ENCODE data around the gene BRI3.

The BRI3 gene

DNA sequence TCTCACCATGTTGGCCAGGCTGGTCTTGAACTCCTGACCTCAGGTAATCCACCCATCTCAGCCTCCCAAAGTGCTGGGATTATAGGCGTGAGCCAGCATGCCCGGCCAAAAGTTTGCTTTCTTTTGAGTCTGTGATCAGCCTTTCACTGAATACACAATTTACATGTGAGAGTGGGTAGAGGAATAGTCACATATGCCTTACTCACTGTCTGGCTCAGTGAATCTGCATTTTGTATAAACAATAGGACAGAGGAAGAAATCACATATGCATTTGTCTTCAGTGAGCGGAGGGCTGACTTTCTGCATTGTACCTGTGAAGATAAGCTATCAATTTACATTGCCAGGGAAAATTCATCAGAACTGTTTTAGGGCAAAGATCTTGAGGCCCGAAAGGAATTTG is 27.0 kb upstream of the BRI3 start:
- no peak for DNase-seq

DNA sequence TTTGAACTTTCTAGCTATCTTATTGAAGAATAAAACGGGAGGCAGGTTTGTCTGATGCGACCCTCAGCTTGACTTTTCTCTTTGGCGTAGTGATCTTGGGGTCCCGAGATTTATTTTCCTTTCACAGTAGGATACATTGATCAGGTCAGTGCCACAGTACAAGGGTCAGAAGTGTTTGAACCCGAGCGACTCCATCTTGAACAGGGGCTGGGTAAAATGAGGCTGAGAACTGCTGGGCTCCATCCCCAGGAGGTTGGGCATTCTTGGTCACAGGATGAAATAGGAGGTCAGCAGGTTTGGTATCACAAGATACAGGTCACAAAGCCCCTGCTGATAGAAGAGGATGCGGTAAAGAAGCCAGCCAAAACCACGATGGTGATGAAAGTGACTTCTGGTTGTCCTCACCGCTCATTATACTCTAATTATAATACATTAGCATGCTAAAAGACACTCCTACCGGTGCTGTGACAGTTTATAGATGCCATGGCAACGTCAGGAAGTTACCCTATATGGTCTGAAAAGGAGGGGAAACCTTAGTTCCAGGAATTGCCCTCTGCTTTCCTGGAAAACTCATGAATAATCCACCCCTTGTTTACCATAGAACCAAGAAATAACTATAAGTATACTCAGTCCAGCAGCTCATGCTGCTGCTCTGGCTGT is 26.4 kb upstream of the BRI3 start:
- DNase-seq = peak; percentile 45

DNA sequence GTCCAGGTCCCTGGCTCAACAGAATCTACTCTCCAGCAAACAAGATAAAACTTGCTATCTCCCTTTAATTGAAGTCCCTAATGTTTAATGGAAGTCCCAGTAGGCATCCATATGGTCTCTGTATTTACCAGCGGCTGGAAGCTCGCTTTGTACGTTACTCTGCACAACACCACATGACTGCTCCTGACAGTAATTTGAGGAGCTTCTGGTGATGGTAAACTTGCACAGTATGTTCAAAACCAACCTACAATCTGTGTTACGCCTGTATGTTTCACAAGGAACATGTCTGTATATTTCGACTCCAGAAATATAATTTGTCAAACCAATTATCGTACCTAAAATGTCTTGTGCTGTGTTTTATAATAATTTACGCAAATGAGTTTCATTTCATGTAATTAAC is 25.1 kb upstream of the BRI3 start:
- no peak for DNase-seq

DNA sequence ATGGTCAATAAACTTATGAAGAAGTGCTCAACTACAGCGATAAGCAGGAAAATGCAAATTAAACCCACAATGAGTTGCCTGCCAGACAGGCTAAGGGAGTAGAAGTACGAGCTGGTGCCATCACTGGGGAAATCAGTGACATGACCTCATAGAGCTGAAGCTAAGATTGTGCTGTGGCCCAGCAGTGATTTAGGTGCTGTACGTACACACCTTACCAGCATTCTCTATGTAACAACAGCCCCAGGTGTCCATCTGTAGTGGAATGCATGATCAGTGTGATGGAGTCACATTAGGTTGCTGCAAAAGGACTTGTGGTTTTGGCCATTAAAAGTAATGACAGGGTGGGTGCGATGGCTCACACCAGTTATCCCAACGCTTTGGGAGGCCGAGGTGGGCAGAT is 23.8 kb upstream of the BRI3 start:
- no peak for DNase-seq

DNA sequence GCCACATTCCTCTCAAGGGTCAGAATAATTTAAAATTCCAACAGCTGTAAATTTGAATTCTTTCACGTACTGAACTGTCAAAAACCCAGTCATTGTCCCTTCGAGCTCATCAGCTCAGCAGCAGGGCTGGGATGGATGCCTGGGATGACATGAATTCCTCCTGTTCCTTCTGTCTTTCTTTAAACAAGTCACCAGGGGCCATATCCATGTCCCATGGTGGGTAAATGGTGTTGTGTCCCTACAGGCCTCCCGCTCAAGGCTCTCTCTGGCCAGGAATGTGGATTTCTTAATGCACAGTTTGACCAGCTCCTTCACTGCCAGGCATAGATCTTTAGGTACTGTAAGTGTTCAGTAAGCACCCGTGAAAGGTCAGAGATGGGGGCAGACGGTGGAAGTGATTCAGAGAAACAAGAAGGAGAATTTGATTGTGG is 15.6 kb upstream of the BRI3 start:
- DNase-seq = no peak

DNA sequence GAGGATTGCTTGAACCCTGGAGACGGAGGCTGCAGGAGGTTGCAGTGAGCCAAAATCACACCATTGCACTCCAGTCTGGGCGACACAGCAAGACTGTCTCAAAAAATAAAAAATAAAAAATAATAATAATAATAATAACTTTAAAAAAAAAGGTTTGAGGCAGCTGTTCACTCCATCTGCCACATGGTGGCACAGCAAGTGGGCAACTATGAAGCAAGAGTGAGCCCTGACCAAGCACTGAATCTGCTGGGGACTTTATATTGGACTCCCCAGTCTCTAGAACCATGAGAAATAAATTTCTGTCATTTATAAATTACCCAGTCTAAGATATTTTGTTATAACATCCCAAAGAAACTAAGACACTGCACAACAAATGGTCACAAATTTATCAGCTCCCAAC is 14.6 kb upstream of the BRI3 start:
- no peak for DNase-seq

DNA sequence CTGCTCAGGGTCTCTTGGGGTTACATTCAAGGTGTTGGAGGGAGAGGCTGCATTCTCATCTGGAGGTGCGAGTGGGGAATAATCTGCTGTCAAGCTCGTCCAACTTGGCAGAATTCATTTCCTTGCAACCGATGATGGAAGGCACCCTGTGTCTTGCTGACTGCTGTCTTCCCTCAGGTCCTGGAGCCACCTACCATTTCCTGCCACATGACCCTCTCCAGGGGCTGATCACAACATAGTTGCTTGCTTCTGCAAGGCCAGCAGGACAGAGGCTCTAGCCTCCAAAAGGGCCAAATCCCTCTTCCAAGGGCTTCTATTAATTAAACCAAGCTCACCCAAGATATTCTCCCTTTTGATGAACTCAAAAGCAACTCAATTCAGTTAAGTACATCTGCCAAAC is 14.2 kb upstream of the BRI3 start:
- DNase-seq = no peak

DNA sequence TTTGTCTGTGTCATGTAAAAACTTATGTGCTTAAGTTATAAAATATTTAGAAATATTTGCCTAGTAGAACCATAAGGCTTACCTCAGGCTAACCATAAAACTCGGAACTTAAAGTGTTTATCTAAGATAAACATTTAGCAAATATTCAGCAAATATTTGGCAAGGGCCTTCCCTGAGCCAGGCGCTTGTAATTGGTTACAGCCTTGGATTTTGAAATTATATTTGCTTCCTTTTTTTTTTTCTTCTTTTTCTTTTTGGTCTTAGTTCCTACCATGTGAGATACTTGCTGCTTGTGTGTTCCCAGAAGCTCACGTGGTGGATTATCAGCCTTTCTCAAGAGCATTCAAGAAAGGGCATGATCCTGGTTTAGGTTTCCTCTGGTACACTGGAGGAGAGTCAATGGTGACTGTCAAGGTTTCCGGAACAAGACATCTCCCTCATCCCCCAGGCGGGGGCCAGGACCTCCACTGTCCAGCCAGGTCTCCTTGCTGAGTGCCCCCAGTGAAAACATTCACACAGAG is 5.2 kb upstream of the BRI3 start:
- DNase-seq = no peak

DNA sequence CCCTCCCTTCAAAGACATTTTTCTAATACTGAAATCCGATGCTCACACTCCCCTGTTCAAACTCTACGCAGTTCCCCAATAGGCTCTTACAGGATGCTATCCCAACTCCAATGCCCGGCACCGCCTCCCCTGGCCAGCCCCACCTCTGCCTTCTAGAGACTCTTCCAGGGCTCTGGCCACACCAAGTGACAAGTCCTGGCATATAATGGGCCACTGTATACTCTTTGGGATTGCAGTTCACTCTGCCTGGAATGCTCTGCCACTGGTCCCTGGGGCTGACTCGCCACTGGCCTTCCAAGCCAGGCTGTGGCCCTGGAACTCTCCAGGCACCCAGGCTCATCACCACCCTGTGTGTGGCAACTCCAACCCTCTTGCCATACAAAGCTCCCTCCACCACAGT is 3.1 kb upstream of the BRI3 start:
- DNase-seq = no peak

DNA sequence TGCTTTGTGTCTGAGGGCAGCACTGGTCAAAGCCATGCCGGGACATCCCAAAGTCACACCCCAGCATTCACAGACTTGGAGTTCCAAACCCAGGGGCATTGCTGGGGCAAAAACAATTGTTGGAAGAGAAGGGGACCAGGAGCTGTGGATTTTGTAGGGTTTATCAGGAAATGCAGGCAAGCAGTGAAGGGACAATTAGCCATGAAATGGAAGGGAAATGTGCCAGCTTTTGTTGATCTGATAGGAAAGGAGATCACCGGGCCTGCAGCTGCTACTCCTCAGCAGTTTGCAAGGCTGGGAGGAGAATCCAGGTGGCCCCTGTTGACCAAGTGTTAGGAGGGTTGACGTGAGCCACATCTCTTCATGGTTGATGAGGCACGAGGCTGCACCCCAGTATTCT is 2.5 kb upstream of the BRI3 start:
- DNase-seq = no peak

DNA sequence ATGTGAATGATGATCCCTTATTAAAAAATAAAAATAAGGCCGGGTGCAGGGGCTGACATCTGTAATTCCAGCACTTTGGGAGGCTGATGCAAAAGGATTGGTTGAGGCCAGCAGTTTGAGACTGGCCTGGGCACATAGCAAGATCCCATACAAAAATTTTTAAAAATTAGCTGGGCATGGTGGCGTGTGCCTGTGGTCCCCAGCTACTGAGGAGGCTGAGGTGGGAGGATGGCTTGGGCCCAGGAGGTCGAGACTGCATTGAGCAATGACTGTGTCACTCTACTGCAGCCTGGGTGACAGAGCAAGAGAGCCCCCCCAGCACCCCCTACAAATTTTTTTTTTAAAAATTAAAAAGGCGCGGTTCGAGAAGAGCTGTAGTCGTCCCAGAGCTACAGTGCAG is 1.2 kb upstream of the BRI3 start:
- DNase-seq = no peak

DNA sequence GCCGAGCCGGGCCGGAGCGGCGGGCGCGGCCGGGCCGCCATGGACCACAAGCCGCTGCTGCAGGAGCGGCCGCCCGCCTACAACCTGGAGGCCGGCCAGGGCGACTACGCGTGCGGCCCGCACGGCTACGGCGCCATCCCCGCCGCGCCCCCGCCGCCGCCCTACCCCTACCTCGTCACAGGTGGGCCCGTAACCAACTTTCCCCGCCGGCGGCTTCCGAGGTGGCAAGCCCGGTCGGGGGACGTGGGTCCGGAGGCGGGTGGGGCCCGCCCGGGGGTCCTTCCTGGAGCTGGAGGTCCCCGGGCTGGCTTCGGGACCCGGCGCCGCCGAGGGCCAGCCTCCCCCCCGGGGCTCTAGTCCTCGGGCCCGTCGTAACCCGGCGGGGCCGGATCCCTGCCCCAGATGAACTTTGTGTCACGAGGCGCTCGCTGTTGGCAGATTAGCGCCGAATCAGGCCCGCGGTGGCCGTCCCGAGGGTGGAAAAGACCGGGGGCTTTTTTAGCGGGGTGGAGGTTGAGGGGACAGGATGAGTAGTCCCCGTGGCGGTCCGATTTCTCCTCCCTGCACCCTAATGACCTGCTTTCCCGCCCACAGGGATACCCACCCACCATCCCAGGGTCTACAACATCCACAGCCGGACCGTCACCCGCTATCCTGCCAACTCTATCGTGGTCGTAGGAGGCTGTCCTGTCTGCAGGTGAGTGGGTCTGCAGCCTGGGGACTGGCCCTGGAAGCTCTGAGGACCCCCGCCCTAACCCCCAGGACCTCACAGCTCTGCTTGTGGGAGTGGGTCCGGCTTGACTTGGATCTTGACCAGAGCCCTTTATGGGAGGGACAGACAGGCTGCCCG is 496 bp downstream of the BRI3 start:
- DNase-seq = no peak

DNA sequence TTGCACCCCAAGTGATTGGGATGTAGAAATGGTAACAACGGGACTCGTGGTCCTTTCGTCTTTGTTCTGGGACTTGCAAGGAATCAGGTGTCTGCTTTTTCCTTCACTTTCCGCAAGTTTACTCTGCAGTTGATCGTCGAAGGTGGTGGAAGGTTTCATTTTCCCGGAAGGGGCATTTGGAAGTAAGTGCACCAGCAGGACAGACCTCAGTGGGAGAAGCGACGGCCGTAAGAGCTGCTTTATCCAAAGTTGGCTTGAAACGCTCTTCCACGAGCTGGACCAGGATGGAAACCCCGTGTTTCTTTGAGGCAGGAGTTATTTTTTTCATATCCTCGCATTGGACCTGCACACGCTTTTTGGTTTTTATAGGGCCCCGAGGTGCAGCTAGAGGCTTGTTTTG is 1.2 kb downstream of the BRI3 start:
- DNase-seq = no peak

DNA sequence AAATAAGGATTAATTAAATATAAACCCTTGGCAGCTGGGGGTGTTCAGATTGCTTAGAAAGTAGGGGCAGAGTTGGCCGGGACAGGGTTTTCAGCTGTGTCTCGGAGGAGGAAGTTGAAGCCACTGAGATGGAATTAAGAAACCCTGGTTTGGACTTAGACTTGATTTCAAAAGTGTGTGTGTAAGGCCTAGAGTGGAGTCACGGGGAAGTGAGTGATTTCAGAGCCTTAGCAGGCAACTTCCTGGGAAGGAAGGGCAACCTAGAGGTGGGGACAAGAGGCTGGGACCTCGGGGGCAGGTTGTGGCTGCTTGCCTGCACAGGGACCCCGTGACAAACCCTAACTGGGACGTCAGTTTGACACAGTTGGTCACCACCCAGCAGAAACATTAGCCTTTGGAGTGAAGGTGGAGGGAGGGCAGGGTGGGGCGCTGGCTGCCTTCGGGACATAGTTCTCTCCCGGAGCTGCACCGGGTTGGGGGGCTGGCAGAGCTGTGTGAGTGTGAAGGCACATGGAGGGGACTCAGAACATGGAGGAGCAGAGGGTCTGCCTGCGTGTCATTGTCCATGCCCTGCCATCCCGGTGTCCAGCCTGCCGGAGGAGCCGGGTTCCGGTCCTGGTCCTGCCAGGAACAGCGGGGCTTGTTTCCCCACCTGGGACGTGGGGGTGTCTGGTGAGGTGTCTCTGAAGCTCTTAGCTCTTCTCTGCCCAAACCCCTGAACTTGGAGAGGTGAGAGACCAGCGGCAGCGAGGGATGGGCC is 1.8 kb downstream of the BRI3 start:
- DNase-seq = no peak

DNA sequence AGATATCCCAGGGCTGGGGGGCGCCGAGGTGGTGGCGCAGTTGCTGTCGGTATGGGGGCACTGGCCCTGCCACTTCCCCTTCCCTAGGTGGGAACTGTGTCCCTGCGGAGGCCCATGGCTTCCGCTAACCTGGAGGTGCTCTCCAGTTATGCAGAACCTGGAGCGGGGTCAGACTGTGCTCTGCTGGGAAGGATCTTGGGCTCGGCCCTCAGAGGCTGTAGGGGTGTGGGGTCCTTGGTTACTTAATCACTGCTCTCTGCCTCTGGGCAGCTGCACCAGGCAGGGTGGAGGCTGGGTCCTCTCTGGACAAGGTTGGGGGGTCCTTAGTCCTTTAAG is 2.4 kb downstream of the BRI3 start:
- DNase-seq = no peak

DNA sequence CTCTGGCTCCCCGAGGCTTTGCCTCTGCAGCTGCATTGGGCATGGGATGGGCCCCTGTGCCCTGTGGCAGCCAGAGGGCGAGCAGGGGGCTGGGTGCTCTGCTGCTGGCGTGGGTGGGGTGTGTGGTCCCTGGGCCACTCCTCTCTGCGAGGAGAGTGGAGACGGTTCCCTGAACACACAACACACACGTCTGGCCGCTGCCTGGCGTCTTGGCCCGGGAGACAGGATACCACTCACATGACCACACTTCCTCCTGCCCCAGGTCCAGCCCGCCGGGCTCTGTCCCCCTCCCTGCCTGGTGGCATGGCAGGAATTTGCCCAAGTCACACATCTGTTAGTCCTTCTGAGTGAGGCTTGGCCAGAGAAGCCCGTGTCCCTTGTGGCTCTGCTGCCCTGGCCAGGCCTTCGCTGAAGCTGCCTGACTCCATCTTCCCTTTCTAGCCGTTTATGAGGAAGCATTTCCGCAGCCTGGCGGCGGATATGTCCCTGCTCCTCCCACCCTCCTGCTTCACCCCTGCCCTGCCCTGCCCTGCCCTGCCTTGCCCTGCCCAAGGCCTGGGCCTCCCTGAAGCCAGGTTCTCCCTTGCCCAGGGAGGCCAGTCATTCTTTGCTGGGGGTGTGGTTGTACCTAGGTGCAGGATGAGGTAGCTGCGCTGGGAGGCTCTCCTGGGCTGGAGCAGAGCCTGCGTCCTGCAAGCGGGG is 3.0 kb downstream of the BRI3 start:
- no peak for DNase-seq

DNA sequence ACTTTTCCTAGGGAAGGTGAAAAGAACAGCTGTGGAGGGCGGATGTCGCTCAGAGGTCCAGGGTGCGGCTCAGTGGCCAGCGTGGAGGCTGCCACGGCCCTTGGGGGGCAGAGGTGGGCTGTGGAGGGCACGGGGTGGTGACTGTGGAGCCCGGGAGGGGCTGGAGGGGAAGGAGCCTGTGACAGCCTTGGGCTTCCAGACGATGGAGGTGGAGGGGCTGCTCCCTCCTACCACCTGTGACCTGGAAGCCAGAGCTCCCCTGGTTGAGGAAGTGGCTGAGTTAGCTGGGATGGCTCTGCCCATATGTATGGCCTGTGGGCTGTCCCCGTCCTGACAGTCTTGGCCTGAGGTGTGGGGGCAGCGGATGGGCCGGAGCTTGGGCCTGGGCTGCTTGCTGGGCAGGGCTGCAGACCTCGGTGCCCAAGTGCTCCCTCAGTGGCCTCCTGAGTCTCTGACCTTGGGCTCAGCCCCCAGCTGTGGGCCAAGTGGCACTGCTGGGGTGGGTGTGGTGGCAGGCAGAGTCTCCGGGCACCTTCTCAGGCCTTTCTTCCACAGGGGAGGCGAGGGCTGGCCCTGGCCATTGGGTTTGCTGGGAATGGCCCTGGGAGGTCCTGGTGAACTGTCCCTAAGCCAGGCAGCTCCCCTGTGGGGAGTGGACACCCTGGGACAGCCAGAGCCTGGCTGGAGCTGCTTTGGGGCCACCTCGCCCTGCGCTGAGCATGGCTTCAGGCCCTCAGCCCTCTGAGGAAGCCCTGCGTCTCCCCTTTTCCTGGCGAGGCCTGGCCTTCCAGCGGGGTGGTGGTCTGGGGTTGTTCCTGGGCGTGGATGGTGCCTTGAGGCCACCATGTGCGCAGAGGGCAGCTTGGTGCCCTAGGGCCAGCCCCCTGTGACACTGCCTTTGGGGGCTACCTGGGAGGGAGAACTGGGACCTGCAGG is 3.9 kb downstream of the BRI3 start:
- no peak for DNase-seq

DNA sequence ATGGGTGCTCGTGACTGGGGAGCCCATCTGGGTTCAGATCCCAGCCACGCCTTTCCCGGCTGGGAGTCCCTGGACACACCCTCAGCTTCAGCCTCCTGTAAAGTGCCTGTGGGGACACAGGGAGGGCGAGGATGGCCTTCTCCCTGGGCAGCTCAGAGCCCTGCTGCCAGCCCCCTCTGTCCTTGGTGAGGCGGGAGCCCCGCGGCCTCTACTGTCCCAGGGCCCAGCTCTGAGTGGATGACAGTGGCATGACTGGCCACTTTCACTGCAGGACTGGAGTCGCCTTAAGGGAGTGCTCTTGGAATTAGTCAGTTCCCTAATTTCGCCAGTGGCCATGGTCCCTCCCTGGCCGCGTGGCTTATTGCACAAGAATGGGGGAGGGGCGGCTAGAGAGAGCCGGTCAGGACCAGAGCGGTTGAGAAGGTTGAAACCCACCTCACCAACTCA is 4.6 kb downstream of the BRI3 start:
- DNase-seq = no peak

DNA sequence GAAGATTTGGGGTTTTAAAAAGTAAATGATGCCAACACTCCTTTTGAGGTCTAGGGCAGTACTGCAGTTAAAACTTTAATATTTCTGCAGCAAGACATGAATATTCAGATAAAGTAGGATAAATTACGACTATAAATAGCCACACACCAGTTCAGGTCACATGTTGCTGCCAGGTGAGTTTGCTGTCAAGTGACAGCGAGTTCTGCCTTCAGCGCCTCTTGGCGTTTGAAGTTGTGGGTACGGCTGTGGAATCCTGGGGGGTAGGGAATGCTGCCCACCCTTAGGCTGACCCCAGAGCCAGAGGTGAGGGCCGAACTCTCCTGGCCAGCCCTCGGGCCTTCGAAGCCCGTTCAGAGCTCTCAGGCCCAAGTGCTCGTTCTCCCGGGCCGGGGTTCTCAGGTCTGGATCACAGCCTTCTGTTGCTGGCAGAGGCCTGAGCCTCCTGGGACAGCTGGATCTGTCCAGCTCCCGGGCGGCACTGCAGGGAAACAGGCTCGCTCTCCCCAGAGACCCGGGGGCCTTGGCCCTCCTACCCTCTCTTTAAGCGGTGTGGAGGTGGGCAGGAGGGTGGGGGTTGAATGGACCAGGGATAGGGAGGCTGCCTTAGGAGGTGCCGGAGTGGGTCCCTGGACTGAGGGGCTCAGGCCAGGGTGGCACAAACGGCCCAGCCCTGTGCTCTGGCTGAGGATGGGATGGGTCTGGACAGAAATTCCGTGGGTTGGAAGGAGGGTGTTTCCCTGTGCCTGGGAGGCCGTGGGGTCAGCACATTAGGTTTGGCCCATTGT is 5.4 kb downstream of the BRI3 start:
- no peak for DNase-seq

DNA sequence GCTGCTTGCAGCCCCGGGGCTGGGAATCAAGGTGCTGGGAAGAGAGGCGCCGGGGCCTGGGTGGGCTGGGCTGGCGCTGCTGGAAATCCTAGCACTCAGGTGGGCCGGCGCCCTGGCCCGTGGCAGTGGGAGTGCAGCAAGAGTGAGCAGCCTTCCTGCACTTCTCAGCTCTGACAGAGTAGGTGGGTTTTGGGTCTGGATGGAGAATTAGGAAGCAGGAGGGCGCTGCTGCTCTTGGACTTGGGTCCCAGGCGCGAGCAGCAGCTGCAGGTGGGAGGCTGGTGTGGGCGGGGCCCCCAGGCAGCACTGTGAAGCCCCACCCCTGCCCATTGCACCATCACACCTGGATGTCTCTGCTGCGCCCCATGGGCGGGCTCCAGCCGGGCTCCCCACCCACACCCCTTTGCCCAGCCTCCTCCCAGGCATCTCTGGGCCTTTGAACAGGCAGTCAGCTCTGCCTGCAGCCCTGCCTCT is 6.0 kb downstream of the BRI3 start:
- DNase-seq = no peak

Measured in CD4-positive, alpha-beta T cell treated with Interleukin-17A for 1 hour (primary cell).